ENCODE results near the gene IRF2BP2.

IRF2BP2 gene

DNA sequence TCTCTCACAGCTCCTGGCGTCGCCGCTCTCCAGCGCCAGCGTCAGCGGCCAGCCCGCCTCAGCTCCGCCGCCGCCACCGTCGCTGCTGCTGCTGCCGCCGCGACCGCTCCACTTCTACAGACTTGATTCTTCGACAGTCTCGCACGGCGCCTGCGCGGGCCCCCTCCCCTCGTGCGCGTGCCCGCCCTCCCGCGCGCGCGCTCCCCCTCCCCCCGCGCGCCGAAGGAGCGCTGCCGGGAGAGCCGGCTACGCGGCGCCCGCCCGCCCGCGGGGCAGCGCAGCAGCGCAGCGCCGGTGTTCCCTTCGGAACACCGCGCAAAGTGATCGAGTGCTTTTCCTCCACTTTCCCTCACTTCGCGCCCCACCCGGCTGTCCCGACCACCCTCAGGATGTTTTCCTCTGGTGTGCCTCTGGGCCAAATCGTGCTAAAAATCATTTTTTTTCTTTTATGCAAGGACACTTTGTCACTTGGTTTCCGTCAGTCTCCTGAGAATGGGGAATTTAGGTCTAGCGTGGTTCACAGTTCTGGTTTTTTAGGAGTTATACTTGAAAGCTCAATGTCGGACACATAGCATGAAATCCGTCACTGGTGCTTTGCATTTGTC is at the start of gene IRF2BP2:
Gene IRF2BP2, minus strand, starts transcription at position 118 of the 605 bp plus-strand sequence. CDS start 684 bp downstream, outside the sequence.
- DNase-seq (ENCODE audit: low spot score), result peak; percentile 94
- TF ChIP-seq, protein P1, sequence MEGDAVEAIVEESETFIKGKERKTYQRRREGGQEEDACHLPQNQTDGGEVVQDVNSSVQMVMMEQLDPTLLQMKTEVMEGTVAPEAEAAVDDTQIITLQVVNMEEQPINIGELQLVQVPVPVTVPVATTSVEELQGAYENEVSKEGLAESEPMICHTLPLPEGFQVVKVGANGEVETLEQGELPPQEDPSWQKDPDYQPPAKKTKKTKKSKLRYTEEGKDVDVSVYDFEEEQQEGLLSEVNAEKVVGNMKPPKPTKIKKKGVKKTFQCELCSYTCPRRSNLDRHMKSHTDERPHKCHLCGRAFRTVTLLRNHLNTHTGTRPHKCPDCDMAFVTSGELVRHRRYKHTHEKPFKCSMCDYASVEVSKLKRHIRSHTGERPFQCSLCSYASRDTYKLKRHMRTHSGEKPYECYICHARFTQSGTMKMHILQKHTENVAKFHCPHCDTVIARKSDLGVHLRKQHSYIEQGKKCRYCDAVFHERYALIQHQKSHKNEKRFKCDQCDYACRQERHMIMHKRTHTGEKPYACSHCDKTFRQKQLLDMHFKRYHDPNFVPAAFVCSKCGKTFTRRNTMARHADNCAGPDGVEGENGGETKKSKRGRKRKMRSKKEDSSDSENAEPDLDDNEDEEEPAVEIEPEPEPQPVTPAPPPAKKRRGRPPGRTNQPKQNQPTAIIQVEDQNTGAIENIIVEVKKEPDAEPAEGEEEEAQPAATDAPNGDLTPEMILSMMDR (IDR thresholded peaks at IDR 0.05; ENCODE audit: extremely low read depth, missing control alignments), result no peak

DNA sequence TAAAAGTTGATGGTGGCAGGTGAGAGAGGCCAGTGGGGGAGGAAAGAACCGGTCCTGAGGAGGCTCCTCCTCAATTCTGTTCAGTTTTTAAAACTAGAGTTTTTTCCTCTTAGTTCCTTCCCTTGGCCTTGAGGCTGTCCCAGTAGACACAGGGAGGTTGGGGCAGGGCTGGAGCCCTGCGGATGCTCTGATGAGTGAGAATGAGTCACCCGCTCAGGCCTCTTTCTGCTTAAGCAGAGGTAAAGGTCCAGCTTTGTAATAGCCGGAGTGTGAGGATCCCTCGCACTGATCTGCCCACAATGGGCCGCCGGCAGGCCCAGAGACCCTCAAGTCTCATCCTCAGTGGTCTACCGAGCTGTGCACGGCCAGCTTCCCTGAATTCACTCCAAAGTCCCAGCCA is 49.6 kb upstream of the IRF2BP2 start:
- DNase-seq (ENCODE audit: low spot score), result no peak
- TF ChIP-seq, protein P1 (IDR thresholded peaks at IDR 0.05; ENCODE audit: extremely low read depth, missing control alignments), result no peak

DNA sequence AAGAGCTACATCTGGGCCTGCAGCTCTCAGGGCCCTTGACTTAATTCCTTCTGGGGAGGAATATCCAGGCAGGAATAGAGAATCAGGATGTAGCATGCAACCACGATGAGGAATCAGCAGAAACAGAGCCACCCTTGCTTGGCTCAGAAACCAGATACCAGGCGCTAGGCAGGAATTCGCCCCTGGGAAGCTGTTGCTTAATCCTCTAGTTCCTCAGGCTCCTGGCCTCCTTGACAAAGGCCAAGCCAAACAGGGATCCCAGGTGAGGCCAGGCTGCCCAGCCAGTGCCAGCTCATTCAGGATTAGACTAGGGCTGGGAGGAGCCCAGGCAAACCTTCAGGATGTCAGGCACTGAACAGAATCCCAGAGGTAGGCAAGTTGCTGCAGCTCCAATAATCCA is 48.2 kb upstream of the IRF2BP2 start:
- DNase-seq (ENCODE audit: low spot score), result no peak

DNA sequence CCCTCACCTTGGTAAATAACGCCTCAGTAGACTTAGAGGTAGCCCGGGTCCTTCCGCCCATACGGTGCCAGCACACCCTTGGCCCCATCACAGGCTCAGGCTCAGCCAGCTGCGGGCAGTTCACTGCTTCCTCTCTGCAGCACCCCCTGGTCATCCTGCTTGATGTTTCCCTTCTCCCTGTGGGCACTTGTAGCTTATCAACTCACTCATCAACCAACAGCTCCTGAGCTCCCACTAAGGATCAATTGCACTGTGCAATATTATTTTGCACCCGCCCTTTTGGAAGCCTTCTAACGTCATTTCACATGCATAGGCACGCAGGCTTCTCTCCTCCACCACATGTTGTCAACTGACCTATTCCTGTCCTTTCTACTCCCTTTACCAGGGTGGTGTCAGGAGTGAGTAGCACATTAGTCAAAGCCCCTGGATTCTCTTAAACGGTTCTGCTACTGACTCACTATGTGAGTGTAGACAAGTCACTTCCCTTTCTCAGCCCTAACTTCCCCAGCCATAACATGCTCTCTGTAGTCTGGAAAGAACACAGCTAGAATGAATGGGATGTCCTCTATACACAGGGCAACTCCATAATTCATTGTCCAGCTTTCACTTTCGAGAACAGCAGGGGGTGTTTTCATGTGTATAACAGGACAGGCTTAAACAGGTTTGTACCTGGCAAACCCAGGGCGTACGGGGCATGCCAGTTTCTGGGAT is 47.1 kb upstream of the IRF2BP2 start:
- TF ChIP-seq, protein P1 (IDR thresholded peaks at IDR 0.05; ENCODE audit: extremely low read depth, missing control alignments), result no peak
- peak; percentile 32 for DNase-seq (ENCODE audit: low spot score)

More for the DNA sequence above, 48.2 kb upstream of the IRF2BP2 start:
- TF ChIP-seq, protein P1 (IDR thresholded peaks at IDR 0.05; ENCODE audit: extremely low read depth, missing control alignments), result no peak

DNA sequence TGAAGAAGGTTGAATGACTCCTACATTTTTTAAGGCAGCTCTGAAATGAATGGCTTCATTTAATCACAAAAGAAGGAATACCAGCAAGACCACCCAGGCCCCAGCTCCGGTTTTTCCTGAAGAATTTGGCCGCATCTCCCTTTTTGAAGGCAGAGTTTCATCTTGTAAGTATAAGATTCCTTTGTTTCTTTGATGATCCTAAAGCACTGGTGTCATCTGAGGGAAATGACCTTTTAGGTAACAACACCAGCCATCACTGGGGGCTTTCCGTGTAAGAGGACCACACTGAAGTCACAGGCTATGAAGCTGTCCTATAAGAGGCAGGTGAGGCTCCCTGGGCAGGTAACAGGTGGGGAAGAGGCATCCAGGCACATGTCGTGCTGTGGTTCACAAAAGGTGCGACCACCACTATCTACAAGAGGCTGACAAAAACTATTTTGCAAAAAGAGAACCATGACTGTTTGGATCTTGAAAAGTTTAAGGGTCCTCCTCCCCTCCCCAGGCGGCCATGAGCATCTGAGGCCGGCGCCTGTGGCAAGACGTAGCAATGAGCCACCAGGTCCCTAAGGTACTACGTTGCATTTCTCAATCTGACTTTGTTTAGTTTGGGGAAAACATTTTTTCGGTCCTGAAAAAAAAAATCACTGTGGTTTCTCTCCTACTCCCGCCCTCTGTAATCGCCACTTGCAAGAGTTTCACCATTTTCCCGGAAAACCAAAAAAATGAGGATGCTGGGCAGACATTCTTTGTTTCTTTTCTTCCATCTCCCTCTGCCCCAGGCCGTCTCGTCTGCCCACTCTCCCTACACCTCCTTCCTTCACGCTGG is 46.3 kb upstream of the IRF2BP2 start:
- TF ChIP-seq, protein P1 (IDR thresholded peaks at IDR 0.05; ENCODE audit: extremely low read depth, missing control alignments), result no peak
- DNase-seq (ENCODE audit: low spot score), result no peak

DNA sequence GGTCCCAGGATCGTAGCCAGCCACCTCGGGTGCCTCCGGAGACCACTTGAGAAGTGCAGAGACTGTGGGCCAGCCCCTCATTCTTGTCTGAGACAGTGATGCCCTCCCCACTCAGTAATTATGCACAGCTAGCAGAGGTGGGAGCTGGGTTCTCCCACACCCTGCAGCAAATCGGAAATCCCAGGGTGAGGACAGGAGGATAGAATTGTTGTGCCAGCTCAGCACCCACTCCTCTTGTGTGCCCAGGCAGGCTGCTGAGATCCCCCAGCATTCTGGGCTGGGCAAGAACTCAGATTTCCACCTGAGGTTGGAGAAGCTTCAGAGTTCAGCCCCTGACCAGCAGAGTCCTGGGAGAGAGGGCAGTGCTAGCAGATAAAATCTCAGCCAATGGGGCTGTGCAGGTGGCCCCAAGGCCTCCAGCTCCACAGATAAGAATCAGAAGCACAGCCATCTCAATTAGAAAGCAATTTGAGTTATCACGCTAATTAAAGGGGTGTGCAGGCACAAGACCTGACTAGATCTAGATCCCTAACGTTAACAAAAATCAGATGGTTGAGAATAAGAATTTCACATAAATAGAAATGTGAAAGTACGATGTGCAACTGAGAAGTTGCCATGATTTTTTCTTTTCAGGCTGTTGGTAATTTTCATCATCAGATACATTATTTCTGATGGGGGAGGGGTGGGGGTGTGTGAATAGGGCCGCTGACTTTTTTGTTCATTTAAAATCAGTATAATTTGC is 45.5 kb upstream of the IRF2BP2 start:
- DNase-seq (ENCODE audit: low spot score), result no peak
- TF ChIP-seq, protein P1 (IDR thresholded peaks at IDR 0.05; ENCODE audit: extremely low read depth, missing control alignments), result no peak
